Panc1 (cell line): ENCODE results near the gene CCNI. TPM values are rescaled to one million over a fixed set of nuclear protein-coding genes. Genes with fewer than 3 reads are reported as not detected.

ENCODE experiments used
- ATAC-seq: fragments of 200-7000 bp; cut with Tn5 transposase; 2 replicates; pipeline ENCODE4 v1.9.1; 2020; ENCODE audit warnings: mild to moderate bottlenecking, moderate library complexity
- BruUV-seq: library from RNA; stranded (reverse); fragments of 400-500 nt; replicated peaks from 2 replicates; lab custom pipeline; 2021; lab: Mats Ljungman, UMichigan
- CTCF ChIA-PET: fragments of 300-600 bp; sonication (Branson Sonifier 250); formaldehyde crosslinking; loops from one replicate; lab custom pipeline; 2022; ENCODE audit warnings: antibody characterized with exemption; lab: Charles Lee
- POLR2A ChIA-PET: fragments of 300-600 bp; sonication (Branson Sonifier 250); formaldehyde crosslinking; loops from one replicate; lab custom pipeline; 2022; ENCODE audit warnings: antibody characterized with exemption; lab: Charles Lee
- DNase-seq: peaks from one replicate; pipeline ENCODE4 v3.0.0-alpha.2; 2010; ENCODE audit warnings: low read depth, low spot score
- H3K27ac ChIP-seq: 2 replicates; pipeline ENCODE4 v1.5.1; 2011; ENCODE audit warnings: mild to moderate bottlenecking, low read length, inconsistent platforms
- H3K27me3 ChIP-seq: fragments of 200-500 bp; sonication (Bioruptor generic); 2 replicates; pipeline ENCODE4 v1.6.0; 2014; ENCODE audit warnings: low read length, inconsistent platforms; ENCODE audit not compliant: control insufficient read depth, insufficient read depth
- H3K36me3 ChIP-seq: fragments of 200-500 bp; sonication (Bioruptor generic); 2 replicates; pipeline ENCODE4 v1.5.1; 2014; ENCODE audit warnings: inconsistent platforms, mild to moderate bottlenecking, low read length, moderate library complexity; ENCODE audit not compliant: control insufficient read depth, insufficient read depth
- H3K4me1 ChIP-seq: 2 replicates; pipeline ENCODE4 v1.5.1; 2011; ENCODE audit warnings: inconsistent platforms, mild to moderate bottlenecking, low read length, moderate library complexity; ENCODE audit not compliant: control insufficient read depth, insufficient read depth
- H3K4me3 ChIP-seq, 2 experiments: 2 replicates each; pipeline ENCODE4 v1.5.1; 2011 to 2012; ENCODE audit warnings: low read depth in 2 of 2, low read length in 2 of 2, mild to moderate bottlenecking in 2 of 2, inconsistent platforms in 1 of 2, moderate library complexity in 1 of 2
- H3K9me3 ChIP-seq: fragments of 200-500 bp; sonication (Bioruptor generic); 2 replicates; pipeline ENCODE4 v1.5.1; 2014; ENCODE audit warnings: low read depth, mild to moderate bottlenecking, inconsistent platforms, low read length, moderate library complexity; ENCODE audit not compliant: control insufficient read depth, insufficient read depth
- CTCF ChIP-seq: fragments of 450-650 bp; IDR thresholded peaks from 2 replicates; pipeline ENCODE4 v1.5.1; 2017; ENCODE audit warnings: mild to moderate bottlenecking
- POLR2AphosphoS5 ChIP-seq: IDR thresholded peaks from 2 replicates; pipeline ENCODE4 v1.6.1; 2012; ENCODE audit warnings: mild to moderate bottlenecking, low read depth, low read length, moderate library complexity
- REST ChIP-seq, 2 experiments: IDR thresholded peaks; 2 replicates each; pipeline ENCODE4 v1.6.1; 2011 to 2012; ENCODE audit warnings: low read depth in 2 of 2, control low read depth in 1 of 2, low read length in 1 of 2, mild to moderate bottlenecking in 1 of 2, moderate library complexity in 1 of 2; ENCODE audit not compliant: insufficient read depth in 1 of 2
- SIN3A ChIP-seq: IDR thresholded peaks from 2 replicates; pipeline ENCODE4 v1.6.1; 2012; ENCODE audit warnings: low read depth, mild to moderate bottlenecking, low read length, moderate library complexity, borderline replicate concordance; ENCODE audit not compliant: insufficient read depth
- TCF7L2 ChIP-seq: IDR thresholded peaks from 2 replicates; pipeline ENCODE4 v1.6.1; 2011; ENCODE audit warnings: mild to moderate bottlenecking, low read depth, low read length, inconsistent platforms
- in situ Hi-C: cut with HindIII; loops from 2 replicates; pipeline ENCODE4 v1.10.0; 2016; ENCODE audit warnings: low sequenced_read_pairs, low pct_unique_long_range_greater_than_20kb
- intact Hi-C: fragments of 100-400 bp; cut with micrococcal nuclease; formaldehyde crosslinking; loops from one replicate; pipeline ENCODE4 v1.10.0; 2022; ENCODE audit not compliant: unreplicated experiment
- total RNA-seq: library from RNA; stranded (reverse); gene quantifications from one replicate; pipeline ENCODE4 v1.2.1, GENCODE V29; 2021; ENCODE audit not compliant: unreplicated experiment

CCNI gene
- total RNA-seq, 1 experiment from 2014 or later: 125 TPM

GRCh38 chr4:77076889-77077635, 1.3 kb upstream of the CCNI start:
- DNase-seq (no peak), ATAC-seq (no peak)
- intact Hi-C loops (loop anchor here (5.0 kb wide), 1 partner anchor 80 kb away; the partner anchor contains the start of gene CCNG2), in situ Hi-C loops (no loop called here)
- POLR2A ChIA-PET: no interaction called here
- no TSS peak for BruUV-seq
- no peak for TF ChIP-seq TCF7L2
- TF ChIP-seq POLR2AphosphoS5: no peak
- no peak for TF ChIP-seq CTCF
- no peak for TF ChIP-seq REST (IDR thresholded peaks at IDR 0.05; ENCODE audit: insufficient read depth in 1 of 2, low read depth in 2 of 2, low read length in 1 of 2)
- TF ChIP-seq SIN3A: no peak
- peaks cover 15% of the 10 kb centered on the region for H3K4me1 ChIP-seq
- peak overlapping the region; percentile 97 for H3K27ac ChIP-seq
- H3K27me3 ChIP-seq: no peaks in the 10 kb centered on the region
- no peaks in the 10 kb centered on the region for H3K9me3 ChIP-seq
- CTCF ChIA-PET: no interaction called here
- peak overlapping the region; percentile 57 to 96 for H3K4me3 ChIP-seq
- peaks cover 6% of the 10 kb centered on the region; the same call in 1 of the 2 replicates for H3K36me3 ChIP-seq

GRCh38 chr4:77074981-77075855, 571 bp downstream of the CCNI start:
- ATAC-seq (peak; percentile 68), DNase-seq (no peak)
- H3K4me1 ChIP-seq: peaks cover 15% of the 10 kb centered on the region
- peak overlapping the region; percentile 57 to 96 for H3K4me3 ChIP-seq
- TF ChIP-seq REST (IDR thresholded peaks at IDR 0.05; ENCODE audit: insufficient read depth in 1 of 2, low read depth in 2 of 2, low read length in 1 of 2) (no peak), CTCF (no peak), TCF7L2 (no peak), POLR2AphosphoS5 (no peak), SIN3A (no peak)
- no TSS peak for BruUV-seq
- peak overlapping the region; percentile 97; the same call in 1 of the 2 replicates for H3K27ac ChIP-seq
- peaks cover 6% of the 10 kb centered on the region; the same call in 1 of the 2 replicates for H3K36me3 ChIP-seq
- CTCF ChIA-PET: no interaction called here
- POLR2A ChIA-PET: interaction anchor here (0.6 kb wide), 1 partner anchor 376 kb away, joined by 4 read pairs; no protein-coding TSS in a partner anchor
- intact Hi-C loops: loop anchor here (5.0 kb wide), 1 partner anchor 82 kb away; the partner anchor contains the start of gene CCNG2
- H3K9me3 ChIP-seq: no peaks in the 10 kb centered on the region
- H3K27me3 ChIP-seq: no peaks in the 10 kb centered on the region
- in situ Hi-C loops: no loop called here
